HG03039 (cell line): Measurements from ENCODE around the gene KCNQ1OT1.

Source experiments
- ATAC-seq: cut with Tn5 transposase; IDR thresholded peaks from one replicate; pipeline ENCODE4 v1.9.1; 2021; ENCODE audit warnings: mild to moderate bottlenecking, moderate library complexity; ENCODE audit not compliant: unreplicated experiment

KCNQ1OT1 gene

GRCh38 chr11:2737226-2737590 lies 37.4 kb upstream of the KCNQ1OT1 start:
- no peak for ATAC-seq

DNA sequence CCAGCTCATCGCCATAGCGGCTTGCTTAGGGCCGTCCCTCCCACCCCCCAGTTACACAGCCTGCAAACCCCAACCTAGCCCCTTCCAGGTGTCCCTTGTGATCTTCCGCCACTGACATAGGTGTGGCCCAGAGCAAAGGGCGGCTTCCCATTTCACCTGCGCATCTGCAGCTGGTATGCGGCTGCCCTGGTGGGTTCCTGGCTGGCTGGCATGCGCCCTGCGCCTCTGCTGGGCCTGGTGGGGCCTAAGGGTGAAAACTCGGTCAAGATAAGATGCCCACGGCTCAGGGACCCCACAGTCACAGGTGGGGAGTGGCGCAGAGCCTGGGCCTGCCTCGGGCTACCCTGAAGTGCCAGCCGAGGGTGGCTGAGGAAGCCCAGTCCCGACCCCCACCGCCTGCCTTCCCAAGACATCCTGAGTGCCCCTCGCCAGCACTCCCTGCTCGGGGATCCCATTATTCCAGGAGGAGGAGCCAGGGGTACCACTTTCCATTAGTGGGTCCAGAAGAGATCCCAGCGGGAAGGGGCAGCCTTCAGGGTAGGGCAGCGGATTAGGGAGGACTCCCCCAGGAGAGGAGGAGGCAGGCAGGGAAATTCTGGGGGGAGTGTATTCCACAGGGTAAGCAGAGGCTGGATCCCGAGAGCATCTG lies 36.9 kb upstream of the KCNQ1OT1 start:
- no peak for ATAC-seq

DNA sequence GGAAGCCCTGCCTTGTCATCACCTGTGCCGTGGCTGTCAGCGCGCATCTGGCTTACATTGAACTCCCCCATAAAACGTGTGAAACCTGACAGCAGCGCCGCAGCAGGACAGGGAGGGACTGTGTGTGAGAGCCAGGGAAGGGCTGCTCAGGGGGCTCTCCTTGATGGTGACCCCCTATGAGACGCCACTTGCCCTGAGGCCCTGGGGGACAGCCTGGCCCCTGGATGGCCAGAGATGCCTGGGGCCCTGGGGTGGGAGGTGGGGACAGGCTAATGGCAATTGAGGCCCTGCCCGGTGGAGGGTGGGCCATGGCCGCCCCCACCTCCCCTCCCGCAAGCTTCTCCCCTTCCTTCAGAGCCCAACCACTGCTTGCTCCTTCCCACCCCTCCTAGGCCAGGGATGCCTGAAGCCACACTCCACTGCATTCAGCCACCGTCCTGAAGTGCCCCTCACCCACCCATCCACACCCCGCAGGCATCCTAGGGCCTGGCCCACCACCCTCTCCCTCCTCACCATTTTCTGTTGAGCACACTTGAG lies 35.3 kb upstream of the KCNQ1OT1 start:
- ATAC-seq: no peak

DNA sequence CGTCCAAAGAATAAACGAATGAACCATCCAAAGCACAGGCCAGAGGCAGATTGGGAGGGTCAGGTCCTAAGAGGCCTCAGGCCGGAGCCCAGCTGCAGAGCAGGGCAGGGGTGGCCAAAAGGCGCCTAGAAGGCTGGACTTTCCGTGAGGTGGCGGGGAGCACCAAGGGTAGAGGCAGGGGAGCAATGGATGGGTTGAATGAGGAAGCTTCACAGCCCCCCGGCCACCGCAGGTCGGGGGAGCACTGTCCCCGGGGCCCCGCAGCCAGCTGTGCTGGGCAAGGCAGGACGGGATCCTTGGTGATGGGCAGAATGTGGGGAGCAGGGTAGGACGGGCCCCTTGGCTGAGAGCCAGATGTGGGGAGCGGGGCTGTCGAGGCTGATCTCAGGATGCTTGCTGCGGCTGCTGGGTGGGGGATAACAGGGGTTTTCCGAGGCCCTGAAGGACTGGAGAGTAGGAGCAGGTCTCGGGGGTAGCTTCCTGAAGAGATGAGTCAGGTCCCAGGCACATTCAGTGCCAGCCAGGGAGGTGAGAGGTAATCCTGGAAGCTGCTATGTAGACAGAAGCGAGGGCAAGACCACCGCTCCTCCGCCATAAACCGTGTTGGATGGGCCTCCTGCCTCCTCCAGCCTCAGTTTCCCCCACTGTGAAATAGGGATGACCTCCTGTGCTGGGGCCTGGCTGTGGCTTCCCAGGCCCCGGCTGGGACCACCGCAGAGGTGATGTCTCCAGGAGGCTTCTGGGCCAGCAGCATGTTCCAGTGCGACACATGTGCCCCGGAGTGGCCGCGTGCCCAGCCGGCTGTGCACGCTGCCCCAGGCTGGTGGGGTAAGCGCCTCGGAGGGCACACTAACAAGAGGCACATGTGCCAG lies 34.6 kb upstream of the KCNQ1OT1 start:
- ATAC-seq: no peak

- ATAC-seq: no peak
Measured at GRCh38 chr11:2732940-2733628, 33.3 kb upstream of the KCNQ1OT1 start.

DNA sequence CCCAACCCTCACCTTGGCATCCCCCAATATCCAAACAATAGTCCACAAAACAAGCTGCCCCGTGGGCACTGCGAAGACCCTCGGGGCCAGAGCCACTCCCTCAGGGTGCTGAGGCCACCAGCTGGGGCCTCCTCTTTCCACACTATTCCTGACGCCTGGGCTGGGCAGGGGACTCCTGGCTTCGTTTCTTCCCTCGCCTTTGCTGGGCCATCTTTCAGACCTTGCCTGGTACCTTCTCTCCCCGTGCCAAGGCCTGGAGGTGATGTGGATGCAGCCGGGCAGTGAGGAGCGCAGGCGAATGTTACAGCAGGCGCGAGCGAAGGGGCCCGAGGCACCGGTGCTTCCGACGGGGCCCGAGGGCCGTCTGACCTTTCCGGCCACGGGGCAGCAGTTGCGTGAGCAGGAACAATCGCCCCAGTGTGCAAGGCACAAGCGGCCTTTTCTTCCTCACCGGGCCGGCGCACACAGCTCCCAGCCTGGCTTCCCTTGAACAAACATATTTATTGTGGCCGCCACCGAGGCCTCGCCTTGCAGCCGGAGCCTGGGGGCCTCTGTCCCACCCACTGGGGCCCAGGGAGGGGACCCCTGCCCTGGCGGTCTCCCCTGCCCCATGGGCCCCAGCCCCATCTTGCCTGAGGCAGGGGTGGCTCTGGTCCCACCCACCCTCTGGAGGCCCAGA lies 32.6 kb upstream of the KCNQ1OT1 start:
- ATAC-seq: no peak

DNA sequence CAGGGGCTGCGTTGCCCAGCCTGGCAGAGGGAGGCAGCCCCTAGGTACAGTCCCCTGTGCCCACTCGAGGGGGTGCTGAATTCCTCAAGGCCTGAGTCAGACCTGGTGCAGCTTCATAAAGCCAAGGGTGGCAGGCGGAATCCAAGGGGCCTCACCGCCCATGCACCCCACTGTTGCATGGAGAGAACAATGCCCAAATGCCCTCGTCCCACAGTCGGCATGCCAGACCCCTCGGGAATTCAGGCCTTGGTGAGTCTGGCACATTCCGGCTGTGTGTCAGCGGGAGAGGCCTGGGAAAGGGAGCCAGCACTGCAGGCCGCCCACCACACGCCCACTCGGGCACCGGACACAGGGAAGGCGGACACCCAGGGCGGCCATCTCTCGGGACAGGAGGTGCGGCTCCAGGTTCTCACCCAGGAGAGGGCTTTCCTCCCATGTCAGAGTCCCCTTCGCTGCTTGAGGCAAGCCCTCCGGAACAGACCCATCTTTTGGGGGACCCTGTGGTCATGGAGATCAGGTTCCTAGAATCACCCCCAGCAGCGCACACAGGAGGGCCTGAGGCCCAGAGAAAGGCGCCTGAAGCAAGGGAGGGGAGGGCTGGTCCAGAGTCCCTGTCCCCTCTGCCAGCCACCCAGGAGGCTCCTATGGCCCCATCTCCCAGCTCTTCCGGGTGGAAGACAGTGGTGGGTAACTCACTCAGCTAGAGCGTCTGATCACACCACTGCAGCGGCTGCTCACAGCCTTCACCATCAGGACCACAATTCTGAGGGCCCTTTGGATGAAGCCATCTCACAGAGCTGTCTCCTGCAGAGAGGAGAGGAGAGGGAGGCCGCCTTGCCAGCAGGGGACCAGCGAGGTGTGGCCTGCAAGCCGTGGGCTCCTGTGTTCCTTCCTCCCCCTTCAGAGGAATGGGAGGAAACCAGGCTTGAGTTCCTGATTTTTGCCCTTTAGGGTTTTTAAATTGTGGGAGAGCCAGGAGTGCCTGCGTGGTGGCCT lies 31.6 kb upstream of the KCNQ1OT1 start:
- no peak for ATAC-seq

DNA sequence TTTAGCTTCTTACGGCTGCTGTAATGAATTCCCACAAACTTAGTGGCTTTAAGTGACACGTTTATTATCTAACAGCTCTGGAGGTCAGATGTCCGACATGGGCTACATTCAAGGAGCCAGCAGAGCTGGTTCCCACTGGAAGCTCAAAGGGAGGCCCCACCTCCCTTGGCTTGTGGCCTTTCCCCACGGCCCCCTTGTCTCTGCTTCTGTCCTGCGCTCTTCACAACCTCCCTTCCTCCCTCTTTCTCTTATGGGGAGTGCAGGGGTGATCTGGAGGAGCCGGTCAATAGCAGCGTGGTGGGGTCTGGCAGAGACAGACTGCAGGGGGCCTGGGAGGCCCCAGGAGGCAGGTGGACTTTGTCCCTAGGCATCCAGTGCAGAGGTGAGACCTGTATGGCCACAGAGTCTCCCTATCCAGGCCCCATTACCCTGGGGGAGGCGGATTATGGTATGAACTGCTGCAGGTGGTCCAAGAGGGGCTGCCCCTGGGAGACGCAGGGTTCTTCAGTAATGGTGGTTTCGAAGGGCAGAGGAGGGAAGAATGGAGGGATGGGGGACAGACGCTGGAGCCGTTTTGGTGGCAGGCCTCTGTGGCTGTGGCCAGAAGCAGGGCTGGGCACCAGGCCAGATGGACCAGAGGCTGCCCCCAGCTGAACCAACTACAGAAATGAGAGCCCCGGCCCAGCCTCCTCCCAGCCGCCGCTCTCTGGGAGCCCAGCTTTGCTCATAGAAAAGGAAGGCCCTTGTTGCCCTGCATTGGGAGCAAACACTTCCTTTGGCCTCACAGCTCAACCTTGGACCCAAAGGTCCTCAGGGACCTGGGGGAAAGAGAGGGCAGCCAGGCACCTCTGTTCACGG lies 30.7 kb upstream of the KCNQ1OT1 start:
- no peak for ATAC-seq

GRCh38 chr11:2729841-2730240 lies 30.0 kb upstream of the KCNQ1OT1 start:
- ATAC-seq: no peak

DNA sequence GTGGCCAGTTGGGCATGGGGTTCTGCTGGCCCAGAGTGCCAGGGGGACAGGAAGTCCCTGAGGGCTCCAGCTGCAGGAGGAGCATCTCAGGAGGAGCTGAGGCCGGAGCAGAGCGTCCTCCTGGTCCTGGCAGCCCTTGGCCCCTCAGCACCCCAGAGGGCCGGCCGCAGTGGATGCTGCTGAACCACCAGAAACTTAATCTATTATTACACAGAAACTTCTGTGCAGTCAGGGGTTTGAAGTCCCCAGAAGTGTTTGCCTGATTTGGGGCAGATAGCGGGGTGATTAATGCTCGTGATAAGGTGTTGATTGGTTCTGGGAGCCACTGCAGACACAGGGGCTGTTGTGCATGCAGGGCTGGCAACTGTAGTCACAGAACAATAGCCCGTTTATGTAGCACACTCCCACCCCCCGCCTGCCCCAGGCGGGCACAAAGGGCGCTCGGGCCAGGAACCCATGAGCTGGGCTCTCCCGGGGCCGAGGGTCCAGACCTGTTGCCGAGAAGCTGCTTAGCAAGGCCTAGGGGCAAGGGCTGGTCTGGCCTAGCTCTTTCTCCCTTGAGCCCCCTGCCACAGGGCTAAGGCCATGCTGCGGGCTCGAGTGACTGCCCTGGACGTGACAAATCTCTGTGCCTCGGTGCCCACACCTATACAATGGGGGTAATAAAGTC lies 29.0 kb upstream of the KCNQ1OT1 start:
- ATAC-seq: no peak

GRCh38 chr11:2728128-2728662 lies 28.4 kb upstream of the KCNQ1OT1 start:
- ATAC-seq: no peak

GRCh38 chr11:2726964-2727363 lies 27.2 kb upstream of the KCNQ1OT1 start:
- ATAC-seq: no peak

GRCh38 chr11:2725368-2726300 lies 25.8 kb upstream of the KCNQ1OT1 start:
- no peak for ATAC-seq

- no peak for ATAC-seq
Measured at GRCh38 chr11:2724653-2725367, 25.0 kb upstream of the KCNQ1OT1 start.

GRCh38 chr11:2724104-2724503 lies 24.3 kb upstream of the KCNQ1OT1 start:
- no peak for ATAC-seq

DNA sequence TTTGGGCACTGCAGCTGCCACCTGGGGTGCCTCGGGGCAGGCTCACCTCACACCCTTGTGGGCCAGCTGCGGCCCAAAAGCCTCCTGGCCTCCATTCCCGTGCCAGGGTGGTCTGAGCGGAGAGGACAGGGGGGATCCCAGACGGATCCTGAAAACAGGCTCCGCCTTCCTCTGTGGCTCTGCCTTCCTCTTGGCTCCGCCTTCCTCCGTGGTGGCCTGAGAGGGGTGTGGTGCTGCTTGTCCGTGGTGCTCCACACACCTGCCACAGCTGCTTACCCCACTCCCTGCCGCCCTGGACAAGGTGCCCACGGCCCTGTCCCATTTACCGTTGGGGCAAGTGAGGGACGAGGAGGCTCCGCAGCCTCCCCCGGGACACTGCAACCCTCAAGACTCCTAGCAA lies 23.2 kb upstream of the KCNQ1OT1 start:
- ATAC-seq: no peak
